ENCODE measurements around the gene RAPGEF3. TPM values are rescaled to one million over a fixed set of nuclear protein-coding genes. Genes with fewer than 3 reads are reported as not detected.

Gene RAPGEF3
- polyA plus RNA-seq, 2 donors = 23.2 to 75.2 TPM

DNA sequence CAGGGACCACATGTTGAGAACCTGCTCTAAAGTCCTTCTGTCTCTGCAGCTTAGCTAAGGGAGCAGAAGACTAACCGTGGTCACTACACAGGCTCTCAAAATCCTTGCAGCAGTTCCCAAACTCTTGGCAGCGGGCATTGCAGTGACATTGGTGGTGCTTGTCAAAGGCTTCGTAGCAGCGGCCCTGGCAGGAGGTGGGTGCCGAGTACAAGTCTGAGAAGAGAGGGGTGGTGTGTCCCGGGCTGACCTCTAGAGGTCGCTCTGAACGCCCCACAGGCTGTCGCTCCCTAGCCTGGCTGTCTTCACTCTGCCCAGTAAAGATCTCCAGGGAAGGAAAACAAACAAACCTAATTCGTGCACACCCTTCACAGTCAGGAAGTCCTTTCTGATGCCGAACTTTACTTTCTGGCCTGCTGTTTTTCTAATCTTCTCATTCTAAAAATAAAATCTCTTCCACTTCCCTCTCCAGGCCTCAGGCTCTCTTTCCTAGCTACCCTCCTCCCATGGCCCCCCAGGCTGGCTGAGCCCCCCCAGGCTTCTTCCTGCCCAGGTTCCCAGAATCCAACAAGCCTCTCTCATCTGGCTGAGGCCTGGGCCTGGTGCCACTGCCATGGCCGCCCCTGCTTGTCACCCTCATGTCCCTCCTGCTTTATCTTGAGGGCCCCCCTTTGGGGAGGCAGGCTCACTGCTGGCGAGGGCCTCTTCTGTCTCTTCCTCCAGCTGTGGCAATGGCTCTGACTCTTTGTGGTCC is 41.1 kb downstream of the RAPGEF3 start:
- peak overlapping the region; percentile 73 to 90 for H3K27ac ChIP-seq (ENCODE audit: low read depth in 2 of 2, low read length in 1 of 2)
- H3K36me3 ChIP-seq (ENCODE audit: control insufficient read depth in 2 of 2, insufficient read depth in 2 of 2, low read length in 1 of 2) = no peaks in the 10 kb centered on the region
- H3K9me3 ChIP-seq (ENCODE audit: control insufficient read depth in 2 of 2, insufficient read depth in 1 of 2, low read depth in 1 of 2, low read length in 1 of 2) = no peaks in the 10 kb centered on the region
- peaks cover 0 to 24% of the 10 kb centered on the region in 2 donors for H3K4me1 ChIP-seq (ENCODE audit: control insufficient read depth in 2 of 2, insufficient read depth in 2 of 2, low read length in 1 of 2)
- no peaks in the 10 kb centered on the region for H3K27me3 ChIP-seq (ENCODE audit: control insufficient read depth in 1 of 2, insufficient read depth in 2 of 2, low read length in 2 of 2)
- H3K4me3 ChIP-seq (ENCODE audit: low read depth in 1 of 2, low read length in 2 of 2) = no peak overlapping the region
- 20 to 21% methylated on average over 10 to 13 of the region's 13 CpGs for WGBS, 2 donors

DNA sequence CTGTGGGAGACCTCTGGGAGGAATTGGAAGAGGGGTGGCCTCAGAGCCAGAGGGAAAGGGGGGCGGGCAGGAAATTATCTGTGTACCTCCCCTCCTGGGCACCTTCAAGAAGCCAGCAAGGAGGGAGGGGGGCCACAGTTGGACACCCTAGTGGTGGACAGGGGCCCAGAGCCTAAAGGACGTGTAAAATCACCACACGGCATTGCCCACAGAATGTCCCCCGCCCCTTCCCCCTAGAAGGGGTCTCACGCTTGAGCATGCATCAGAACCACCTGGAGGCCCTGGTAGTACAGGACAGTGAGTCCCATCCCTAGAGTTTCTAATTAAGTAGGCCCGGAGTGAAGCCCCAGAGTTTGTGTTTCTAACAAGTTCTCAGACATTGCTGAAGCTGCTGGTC is 41.6 kb downstream of the RAPGEF3 start:
- WGBS, 2 donors = 83 to 84% methylated on average over 6 of the region's 6 CpGs
- no peaks in the 10 kb centered on the region for H3K9me3 ChIP-seq (ENCODE audit: control insufficient read depth in 2 of 2, insufficient read depth in 1 of 2, low read depth in 1 of 2, low read length in 1 of 2)
- peaks cover 0 to 2% of the 10 kb centered on the region in 2 donors for H3K36me3 ChIP-seq (ENCODE audit: control insufficient read depth in 2 of 2, insufficient read depth in 2 of 2, low read length in 1 of 2)
- no peak overlapping the region for H3K4me3 ChIP-seq (ENCODE audit: low read depth in 1 of 2, low read length in 2 of 2)
- no peaks in the 10 kb centered on the region for H3K27me3 ChIP-seq (ENCODE audit: control insufficient read depth in 1 of 2, insufficient read depth in 2 of 2, low read length in 2 of 2)
- H3K27ac ChIP-seq (ENCODE audit: low read depth in 2 of 2, low read length in 1 of 2) = peak overlapping the region; percentile 40 to 58
- H3K4me1 ChIP-seq (ENCODE audit: control insufficient read depth in 2 of 2, insufficient read depth in 2 of 2, low read length in 1 of 2) = peaks cover 0 to 24% of the 10 kb centered on the region in 2 donors

- H3K4me3 ChIP-seq (ENCODE audit: low read depth in 1 of 2, low read length in 2 of 2) = no peak overlapping the region
- H3K27me3 ChIP-seq (ENCODE audit: control insufficient read depth in 1 of 2, insufficient read depth in 2 of 2, low read length in 2 of 2) = no peaks in the 10 kb centered on the region
- H3K9me3 ChIP-seq (ENCODE audit: control insufficient read depth in 2 of 2, insufficient read depth in 1 of 2, low read depth in 1 of 2, low read length in 1 of 2) = no peaks in the 10 kb centered on the region
- peak overlapping the region; percentile 36 to 80 for H3K27ac ChIP-seq (ENCODE audit: low read depth in 2 of 2, low read length in 1 of 2)
- 66 to 67% methylated on average over 13 of the region's 13 CpGs for WGBS, 2 donors
- peaks cover 3 to 6% of the 10 kb centered on the region in 2 donors for H3K36me3 ChIP-seq (ENCODE audit: control insufficient read depth in 2 of 2, insufficient read depth in 2 of 2, low read length in 1 of 2)
- H3K4me1 ChIP-seq (ENCODE audit: control insufficient read depth in 2 of 2, insufficient read depth in 2 of 2, low read length in 1 of 2) = peaks cover 0 to 20% of the 10 kb centered on the region in 2 donors
Measured at GRCh38 chr12:47715877-47716548, 42.7 kb downstream of the RAPGEF3 start.

DNA sequence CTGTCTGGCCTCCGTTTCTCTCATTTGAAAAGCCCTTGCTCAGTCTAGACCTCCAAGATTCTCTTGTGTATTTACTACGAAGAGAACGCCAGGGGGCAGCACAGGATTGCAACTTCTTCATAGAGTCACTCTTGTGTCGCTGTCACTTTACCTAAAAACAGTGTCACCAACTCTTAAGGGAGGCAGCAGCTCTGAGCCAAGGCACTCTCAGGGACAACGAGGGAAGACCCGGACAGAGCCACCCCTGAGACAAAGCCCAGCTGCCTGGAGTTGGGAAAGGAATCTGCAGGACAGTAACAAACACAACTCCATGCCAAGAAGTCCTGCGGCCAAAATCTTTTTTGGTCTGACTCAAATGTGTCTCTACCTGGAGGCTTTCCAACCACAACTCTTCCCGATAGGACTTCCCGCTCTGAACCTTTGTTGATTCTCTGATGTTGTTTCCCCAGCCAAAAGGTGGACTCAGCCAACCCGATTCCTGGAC is 43.2 kb downstream of the RAPGEF3 start:
- 5 to 12% methylated on average over 10 of the region's 10 CpGs for WGBS, 2 donors

DNA sequence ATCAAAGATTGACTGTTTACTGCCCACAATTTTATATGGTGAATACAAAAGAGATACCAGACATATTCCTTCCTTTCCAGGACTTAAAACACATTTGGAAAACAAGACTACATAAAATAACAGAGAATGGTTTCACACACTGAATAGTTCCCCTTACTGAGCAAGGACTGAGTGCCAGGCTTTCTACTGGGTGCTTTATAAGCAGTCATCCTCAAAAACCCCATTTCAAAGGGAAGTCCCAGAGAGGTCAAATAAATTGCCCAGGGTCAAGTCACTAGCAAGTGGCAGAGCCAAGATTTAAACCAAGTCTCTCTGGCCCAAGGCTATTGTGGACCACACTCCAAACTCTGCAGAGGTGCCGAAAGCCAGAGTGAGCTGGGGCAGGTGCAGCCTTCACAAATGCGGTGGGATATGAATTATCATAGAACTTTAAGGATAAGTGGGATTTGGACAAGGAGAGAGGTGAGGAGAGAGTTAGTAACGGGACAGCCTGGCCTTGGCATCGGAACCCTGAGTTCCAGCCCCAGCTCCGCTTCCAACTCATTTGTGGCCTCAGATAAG is 43.8 kb downstream of the RAPGEF3 start:
- no peak overlapping the region for H3K4me3 ChIP-seq (ENCODE audit: low read depth in 1 of 2, low read length in 2 of 2)
- peak overlapping the region in 1 of 2 donors; percentile 80 for H3K27ac ChIP-seq (ENCODE audit: low read depth in 2 of 2, low read length in 1 of 2)
- WGBS, 2 donors = 34 to 35% methylated on average over 5 of the region's 5 CpGs

More for the DNA sequence above, 43.2 kb downstream of the RAPGEF3 start:
- H3K9me3 ChIP-seq (ENCODE audit: control insufficient read depth in 2 of 2, insufficient read depth in 1 of 2, low read depth in 1 of 2, low read length in 1 of 2) = no peaks in the 10 kb centered on the region
- peaks cover 0 to 20% of the 10 kb centered on the region in 2 donors for H3K4me1 ChIP-seq (ENCODE audit: control insufficient read depth in 2 of 2, insufficient read depth in 2 of 2, low read length in 1 of 2)
- H3K27me3 ChIP-seq (ENCODE audit: control insufficient read depth in 1 of 2, insufficient read depth in 2 of 2, low read length in 2 of 2) = no peaks in the 10 kb centered on the region
- peaks cover 3 to 6% of the 10 kb centered on the region in 2 donors for H3K36me3 ChIP-seq (ENCODE audit: control insufficient read depth in 2 of 2, insufficient read depth in 2 of 2, low read length in 1 of 2)
- H3K27ac ChIP-seq (ENCODE audit: low read depth in 2 of 2, low read length in 1 of 2) = peak overlapping the region; percentile 36 to 80
- H3K4me3 ChIP-seq (ENCODE audit: low read depth in 1 of 2, low read length in 2 of 2) = no peak overlapping the region

GRCh38 chr12:47712171-47712570 is 46.5 kb downstream of the RAPGEF3 start:
- no peaks in the 10 kb centered on the region for H3K27me3 ChIP-seq (ENCODE audit: control insufficient read depth in 1 of 2, insufficient read depth in 2 of 2, low read length in 2 of 2)
- peaks cover 3 to 6% of the 10 kb centered on the region in 2 donors for H3K36me3 ChIP-seq (ENCODE audit: control insufficient read depth in 2 of 2, insufficient read depth in 2 of 2, low read length in 1 of 2)
- H3K4me1 ChIP-seq (ENCODE audit: control insufficient read depth in 2 of 2, insufficient read depth in 2 of 2, low read length in 1 of 2) = peaks cover 0 to 13% of the 10 kb centered on the region in 2 donors
- WGBS, 2 donors = 92 to 94% methylated on average over 6 of the region's 6 CpGs
- H3K4me3 ChIP-seq (ENCODE audit: low read depth in 1 of 2, low read length in 2 of 2) = no peak overlapping the region
- H3K27ac ChIP-seq (ENCODE audit: low read depth in 2 of 2, low read length in 1 of 2) = no peak overlapping the region
- H3K9me3 ChIP-seq (ENCODE audit: control insufficient read depth in 2 of 2, insufficient read depth in 1 of 2, low read depth in 1 of 2, low read length in 1 of 2) = no peaks in the 10 kb centered on the region

More for the DNA sequence above, 43.8 kb downstream of the RAPGEF3 start:
- Histone ChIP-seq H3K27me3 (ENCODE audit: control insufficient read depth in 1 of 2, insufficient read depth in 2 of 2, low read length in 2 of 2) (no peaks in the 10 kb centered on the region), H3K36me3 (ENCODE audit: control insufficient read depth in 2 of 2, insufficient read depth in 2 of 2, low read length in 1 of 2) (peaks cover 3 to 6% of the 10 kb centered on the region in 2 donors), H3K4me1 (ENCODE audit: control insufficient read depth in 2 of 2, insufficient read depth in 2 of 2, low read length in 1 of 2) (peaks cover 0 to 20% of the 10 kb centered on the region in 2 donors), H3K9me3 (ENCODE audit: control insufficient read depth in 2 of 2, insufficient read depth in 1 of 2, low read depth in 1 of 2, low read length in 1 of 2) (no peaks in the 10 kb centered on the region)

GRCh38 chr12:47711448-47711847 is 47.2 kb downstream of the RAPGEF3 start:
- WGBS, 2 donors = 87 to 90% methylated on average over 5 of the region's 5 CpGs
- peaks cover 3 to 6% of the 10 kb centered on the region in 2 donors for H3K36me3 ChIP-seq (ENCODE audit: control insufficient read depth in 2 of 2, insufficient read depth in 2 of 2, low read length in 1 of 2)
- no peak overlapping the region for H3K4me3 ChIP-seq (ENCODE audit: low read depth in 1 of 2, low read length in 2 of 2)
- no peaks in the 10 kb centered on the region for H3K9me3 ChIP-seq (ENCODE audit: control insufficient read depth in 2 of 2, insufficient read depth in 1 of 2, low read depth in 1 of 2, low read length in 1 of 2)
- H3K27me3 ChIP-seq (ENCODE audit: control insufficient read depth in 1 of 2, insufficient read depth in 2 of 2, low read length in 2 of 2) = no peaks in the 10 kb centered on the region
- H3K4me1 ChIP-seq (ENCODE audit: control insufficient read depth in 2 of 2, insufficient read depth in 2 of 2, low read length in 1 of 2) = peaks cover 0 to 7% of the 10 kb centered on the region in 2 donors
- no peak overlapping the region for H3K27ac ChIP-seq (ENCODE audit: low read depth in 2 of 2, low read length in 1 of 2)

DNA sequence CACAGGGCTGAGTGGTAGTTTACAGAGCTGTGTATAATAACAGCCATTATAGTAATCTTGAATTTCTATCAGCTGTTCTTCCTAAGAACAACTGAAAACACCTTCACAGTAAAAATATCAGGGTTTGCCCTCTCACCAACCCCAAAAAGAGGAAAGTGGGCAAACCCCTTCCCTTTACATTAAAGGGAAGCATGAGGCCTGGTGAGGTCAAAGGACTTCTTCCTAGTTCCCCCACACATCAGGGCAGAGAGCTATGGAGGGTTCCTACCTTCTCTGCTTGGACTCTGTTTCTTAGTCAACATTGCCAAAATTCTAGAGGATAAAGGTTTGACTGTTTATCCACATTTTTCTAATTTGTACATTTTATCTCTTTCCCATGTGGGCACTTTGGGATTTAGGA is 48.4 kb downstream of the RAPGEF3 start:
- Histone ChIP-seq H3K4me1 (ENCODE audit: control insufficient read depth in 2 of 2, insufficient read depth in 2 of 2, low read length in 1 of 2) (no peaks in the 10 kb centered on the region), H3K36me3 (ENCODE audit: control insufficient read depth in 2 of 2, insufficient read depth in 2 of 2, low read length in 1 of 2) (peaks cover 3 to 6% of the 10 kb centered on the region in 2 donors), H3K27ac (ENCODE audit: low read depth in 2 of 2, low read length in 1 of 2) (no peak overlapping the region), H3K4me3 (ENCODE audit: low read depth in 1 of 2, low read length in 2 of 2) (no peak overlapping the region), H3K9me3 (ENCODE audit: control insufficient read depth in 2 of 2, insufficient read depth in 1 of 2, low read depth in 1 of 2, low read length in 1 of 2) (no peaks in the 10 kb centered on the region), H3K27me3 (ENCODE audit: control insufficient read depth in 1 of 2, insufficient read depth in 2 of 2, low read length in 2 of 2) (no peaks in the 10 kb centered on the region)

DNA sequence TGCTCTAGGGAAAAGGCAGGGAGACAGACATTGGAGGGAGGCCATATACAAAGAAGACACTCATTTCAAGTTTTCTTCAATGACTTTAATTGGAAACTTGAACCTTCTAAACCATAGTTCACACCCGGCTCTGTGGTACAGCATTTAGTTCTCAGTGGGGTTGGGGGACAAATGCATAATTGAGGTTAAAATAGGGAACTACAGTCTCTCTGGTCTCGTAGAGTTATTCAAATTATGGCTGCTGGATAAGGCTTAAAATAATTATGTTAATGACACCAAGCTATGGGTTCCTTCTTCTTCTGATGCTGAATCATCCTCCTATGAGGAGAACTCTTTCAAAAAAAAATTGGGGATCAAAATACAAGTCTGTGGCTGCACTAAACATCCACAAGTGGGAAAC is 49.0 kb downstream of the RAPGEF3 start:
- no peak overlapping the region for H3K27ac ChIP-seq (ENCODE audit: low read depth in 2 of 2, low read length in 1 of 2)
- no peaks in the 10 kb centered on the region for H3K4me1 ChIP-seq (ENCODE audit: control insufficient read depth in 2 of 2, insufficient read depth in 2 of 2, low read length in 1 of 2)
- no peaks in the 10 kb centered on the region for H3K9me3 ChIP-seq (ENCODE audit: control insufficient read depth in 2 of 2, insufficient read depth in 1 of 2, low read depth in 1 of 2, low read length in 1 of 2)
- 88 to 89% methylated on average over 2 of the region's 2 CpGs for WGBS, 2 donors
- H3K4me3 ChIP-seq (ENCODE audit: low read depth in 1 of 2, low read length in 2 of 2) = no peak overlapping the region
- H3K36me3 ChIP-seq (ENCODE audit: control insufficient read depth in 2 of 2, insufficient read depth in 2 of 2, low read length in 1 of 2) = peaks cover 3 to 6% of the 10 kb centered on the region in 2 donors
- no peaks in the 10 kb centered on the region for H3K27me3 ChIP-seq (ENCODE audit: control insufficient read depth in 1 of 2, insufficient read depth in 2 of 2, low read length in 2 of 2)
